Aorta (tissue), 5 donors: ENCODE results near the gene ZFHX2. TPM values are rescaled to one million over a fixed set of nuclear protein-coding genes. Genes with fewer than 3 reads are reported as not detected.

Source experiments
- ATAC-seq: fragments of 200-7000 bp; cut with Tn5 transposase; one replicate; pipeline ENCODE4 v1.9.1; 2022; ENCODE audit warnings: moderate library complexity; ENCODE audit not compliant: low FRiP score
- DNase-seq, 2 donors: peaks; one replicate each; pipeline ENCODE4 v3.0.0-alpha.2; 2020
- H3K27ac ChIP-seq, 2 donors: one replicate each; pipeline ENCODE4 v1.5.1; 2013; ENCODE audit warnings: low read length in 2 of 2, mild to moderate bottlenecking in 2 of 2, moderate library complexity in 2 of 2, control low read depth in 1 of 2, inconsistent platforms in 1 of 2, low read depth in 1 of 2
- H3K27me3 ChIP-seq, 2 donors: one replicate each; pipeline ENCODE4 v1.6.1; 2013; ENCODE audit warnings: control low read depth in 1 of 2, low read length in 1 of 2, mild to moderate bottlenecking in 1 of 2, moderate library complexity in 1 of 2; ENCODE audit not compliant: insufficient read depth in 2 of 2, control insufficient read depth in 1 of 2
- H3K36me3 ChIP-seq, 2 donors: one replicate each; pipeline ENCODE4 v1.6.1; 2013; ENCODE audit warnings: control low read depth in 1 of 2, low read length in 1 of 2, mild to moderate bottlenecking in 1 of 2; ENCODE audit not compliant: insufficient read depth in 2 of 2, control insufficient read depth in 1 of 2
- H3K4me1 ChIP-seq, 2 donors: one replicate each; pipeline ENCODE4 v1.6.1; 2013; ENCODE audit warnings: low read length in 2 of 2, control low read depth in 1 of 2, mild to moderate bottlenecking in 1 of 2, moderate library complexity in 1 of 2; ENCODE audit not compliant: insufficient read depth in 2 of 2, control insufficient read depth in 1 of 2
- H3K4me3 ChIP-seq, 2 donors: one replicate each; pipeline ENCODE4 v1.5.1; 2013; ENCODE audit warnings: low read length in 2 of 2, control low read depth in 1 of 2, mild to moderate bottlenecking in 1 of 2
- H3K9me3 ChIP-seq: one replicate; pipeline ENCODE4 v1.6.1; 2013; ENCODE audit warnings: mild to moderate bottlenecking, low read length; ENCODE audit not compliant: control insufficient read depth
- WGBS, 2 donors: extraction: QIAGEN DNeasy Blood & Tissue Kit; methylation state at CpG; one replicate each; pipeline ENCODE4 v1.1.7; 2013; 5-methylcytosine and 5-hydroxymethylcytosine counted together
- intact Hi-C, 2 donors: fragments of 100-400 bp; cut with DNase I; formaldehyde crosslinking; loops; one replicate each; pipeline versions ENCODE4 v1.14.2 to v1.15.0; 2022
- polyA plus RNA-seq, 2 donors: library from polyadenylated mRNA; stranded (reverse); fragments of 200-250 nt; gene quantifications; one replicate each; pipeline ENCODE4 v1.2.3, GENCODE V29; 2013
- total RNA-seq, 2 donors: library from RNA; stranded (reverse); fragmentation: NEBNext Ultra II Directional; extraction: Animal tissue kit (Norgen Biotek cat#: 25700); gene quantifications; one replicate each; pipeline ENCODE4 v1.2.1, GENCODE V29; 2021
- donor health status: healthy with polysubstance abuse.
- donor health status: Bipolar disorder and iron deficiency.
- donor health status: DM: no; HTN: no; CAD: no.
- donor health status: DM: no; HTN: no; CAD: no.
- donor health status: DM: yes; HTN: yes; CAD: no.

Gene ZFHX2
- total and polyA plus RNA-seq, 4 donors: 0.13 to 4.0 (median 1.8) TPM

- no peaks in the 10 kb centered on the region for H3K9me3 ChIP-seq
- ATAC-seq (no peak), DNase-seq (no peak)
- no peaks in the 10 kb centered on the region for H3K4me1 ChIP-seq
- no peaks in the 10 kb centered on the region for H3K36me3 ChIP-seq
- H3K27me3 ChIP-seq: no peaks in the 10 kb centered on the region
- intact Hi-C loops: loop anchor here (2.0 to 10.0 kb wide), 2 partner anchors 82 to 234 kb away; partner anchors contain the start of gene PABPN1 (in 1 of the 2)
- H3K4me3 ChIP-seq: no peak overlapping the region
- WGBS, 2 donors: 87 to 95% methylated on average over 10 of the region's 10 CpGs
- no peak overlapping the region for H3K27ac ChIP-seq
These were observed 6.9 kb upstream of the ZFHX2 start for GRCh38 chr14:23558346-23559009.

DNA sequence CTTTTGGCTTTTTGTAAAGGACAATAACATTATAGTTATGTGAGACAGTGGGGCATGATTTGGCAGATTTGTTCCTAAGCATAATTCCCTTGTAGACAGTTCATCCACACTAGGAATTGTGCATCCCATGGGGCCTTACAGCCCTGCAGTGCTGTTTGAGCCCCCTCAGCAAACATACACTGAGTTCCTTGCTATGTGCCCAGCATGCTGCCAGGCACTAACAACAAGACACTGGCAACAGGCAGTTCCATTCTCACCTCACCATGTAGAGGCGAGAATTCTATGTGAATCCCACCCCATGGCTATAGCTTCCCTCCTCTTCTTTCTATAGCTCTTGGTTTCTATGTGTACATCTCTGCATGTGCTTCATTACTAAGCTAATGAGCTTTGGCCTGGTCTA lies 6.4 kb upstream of the ZFHX2 start:
- no peaks in the 10 kb centered on the region for H3K27me3 ChIP-seq
- H3K9me3 ChIP-seq: no peaks in the 10 kb centered on the region
- ATAC-seq (no peak), DNase-seq (no peak)
- intact Hi-C loops: loop anchor here (2.0 to 10.0 kb wide), 3 partner anchors 81 to 233 kb away; partner anchors contain the start of genes NGDN (in 1 of the 2) and PABPN1 (in 1 of the 2)
- no peak overlapping the region for H3K27ac ChIP-seq
- WGBS, 2 donors: 86 to 88% methylated on average over 1 of the region's 1 CpG
- no peaks in the 10 kb centered on the region for H3K36me3 ChIP-seq
- H3K4me3 ChIP-seq: no peak overlapping the region
- H3K4me1 ChIP-seq: no peaks in the 10 kb centered on the region

DNA sequence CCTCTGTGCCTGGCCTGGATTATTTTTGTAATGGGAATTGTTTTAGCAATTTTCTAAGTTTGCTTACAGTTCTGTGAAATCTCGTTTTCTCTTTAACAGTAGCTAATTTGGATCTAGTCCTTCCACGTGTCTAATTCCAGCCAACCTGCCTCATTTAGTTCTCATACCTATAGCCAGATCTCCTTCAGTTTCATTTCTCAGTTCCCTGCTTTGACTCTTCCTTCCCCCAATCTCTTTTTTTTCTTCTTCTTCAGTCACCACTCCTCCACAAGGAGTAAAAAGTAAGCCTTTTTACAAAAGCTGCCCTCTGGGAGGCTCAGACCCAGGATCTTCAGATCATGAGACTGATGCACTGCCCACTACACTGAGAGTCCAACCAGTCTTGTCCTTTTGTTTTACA lies 6.0 kb upstream of the ZFHX2 start:
- Histone ChIP-seq H3K27me3 (no peaks in the 10 kb centered on the region), H3K27ac (no peak overlapping the region), H3K36me3 (no peaks in the 10 kb centered on the region), H3K4me3 (no peak overlapping the region), H3K9me3 (no peaks in the 10 kb centered on the region), H3K4me1 (no peaks in the 10 kb centered on the region)
- DNase-seq (no peak), ATAC-seq (no peak)
- intact Hi-C loops: loop anchor here (2.0 to 10.0 kb wide), 2 partner anchors 89 to 233 kb away; partner anchors contain the start of genes NGDN (in 1 of the 2) and PABPN1 (in 1 of the 2)
- 48 to 54% methylated on average over 2 of the region's 2 CpGs for WGBS, 2 donors

GRCh38 chr14:23556700-23557440 lies 5.3 kb upstream of the ZFHX2 start:
- peak overlapping the region; percentile 29 to 70 for H3K27ac ChIP-seq
- peak overlapping the region; percentile 46 to 91 for H3K4me3 ChIP-seq
- H3K4me1 ChIP-seq: no peaks in the 10 kb centered on the region
- H3K27me3 ChIP-seq: no peaks in the 10 kb centered on the region
- no peaks in the 10 kb centered on the region for H3K9me3 ChIP-seq
- WGBS, 2 donors: 47 to 48% methylated on average over 17 of the region's 17 CpGs
- H3K36me3 ChIP-seq: no peaks in the 10 kb centered on the region
- DNase-seq (peak in 1 of 2 donors; percentile 73), ATAC-seq (no peak)
- intact Hi-C loops: loop anchor here (2.0 to 10.0 kb wide), 2 partner anchors 88 to 232 kb away; partner anchors contain the start of genes NGDN (in 1 of the 2) and PABPN1 (in 1 of the 2)

DNA sequence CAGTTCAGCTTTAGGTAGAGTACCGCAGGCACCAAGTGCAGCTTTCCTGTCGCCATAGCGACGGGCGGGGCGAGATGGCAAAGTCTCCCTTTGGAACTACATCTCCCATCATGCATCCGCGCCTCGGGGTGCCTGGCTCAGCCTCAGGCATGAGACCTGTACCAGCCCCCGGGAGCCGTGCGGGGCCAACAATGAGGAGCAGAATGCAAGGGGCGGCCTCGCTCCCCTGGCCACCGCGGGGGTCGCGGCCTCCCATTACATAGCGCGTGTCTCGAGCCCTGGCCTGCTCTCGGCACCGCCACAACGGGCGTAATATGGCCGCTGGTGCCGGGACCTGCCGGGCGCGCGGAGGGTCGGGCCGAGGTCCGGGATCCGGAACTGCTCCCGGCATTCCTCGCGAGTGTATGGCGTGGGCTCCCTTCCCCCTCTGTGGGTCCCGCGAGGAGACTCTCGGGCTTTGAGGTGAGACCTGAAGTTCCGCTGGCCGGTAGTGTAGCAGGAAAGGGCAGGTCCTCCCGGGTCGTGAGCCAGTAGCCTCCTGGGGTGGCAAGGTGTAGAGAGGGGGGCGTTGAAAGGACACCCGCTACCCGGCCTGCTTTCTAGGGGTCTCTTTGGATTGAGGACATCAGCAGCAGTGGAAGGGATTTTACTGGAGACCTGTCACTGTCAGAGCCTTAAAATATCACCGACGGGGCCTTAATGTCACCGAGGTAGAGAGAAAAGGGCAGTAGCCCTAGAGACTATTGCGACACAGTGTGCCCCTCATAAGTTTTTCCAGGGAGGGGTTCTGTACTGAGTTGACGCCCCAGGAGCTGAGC lies 4.5 kb upstream of the ZFHX2 start, which contains the start of gene THTPA:
Gene THTPA, plus strand, starts transcription at position 390 of the 818 bp plus-strand sequence. CDS start 487 bp downstream, outside the sequence.
- peak within 1 kb of the TSS; percentile 70 to 76 for H3K27ac ChIP-seq
- ATAC-seq: peak; percentile 96
- no peaks in the 10 kb centered on the region for H3K36me3 ChIP-seq
- H3K4me3 ChIP-seq: peak within 1 kb of the TSS; percentile 46 to 91
- peak; percentile 96 to 98 for DNase-seq
- no peaks in the 10 kb centered on the region for H3K27me3 ChIP-seq
- H3K9me3 ChIP-seq: no peaks in the 10 kb centered on the region
- intact Hi-C loops: loop anchor here (2.0 to 10.0 kb wide), 2 partner anchors 87 to 231 kb away; partner anchors contain the start of genes NGDN (in 1 of the 2) and PABPN1 (in 1 of the 2)
- H3K4me1 ChIP-seq: no peaks in the 10 kb centered on the region
- 0 to 1% methylated on average over 51 to 54 of the region's 54 CpGs for WGBS, 2 donors

GRCh38 chr14:23555533-23555881 lies 3.9 kb upstream of the ZFHX2 start:
- H3K4me1 ChIP-seq: no peaks in the 10 kb centered on the region
- H3K36me3 ChIP-seq: no peaks in the 10 kb centered on the region
- peak overlapping the region in 1 of 2 donors; percentile 70 for H3K27ac ChIP-seq
- H3K9me3 ChIP-seq: no peaks in the 10 kb centered on the region
- DNase-seq: no peak
- no peaks in the 10 kb centered on the region for H3K27me3 ChIP-seq
- WGBS, 2 donors: 0 to 1% methylated on average over 14 of the region's 14 CpGs
- intact Hi-C loops: loop anchor here in 1 of 2 donors (10.0 kb wide), 1 partner anchor 231 kb away; the partner anchor contains the start of gene PABPN1
- ATAC-seq: no peak
- H3K4me3 ChIP-seq: peak overlapping the region; percentile 1 to 91

DNA sequence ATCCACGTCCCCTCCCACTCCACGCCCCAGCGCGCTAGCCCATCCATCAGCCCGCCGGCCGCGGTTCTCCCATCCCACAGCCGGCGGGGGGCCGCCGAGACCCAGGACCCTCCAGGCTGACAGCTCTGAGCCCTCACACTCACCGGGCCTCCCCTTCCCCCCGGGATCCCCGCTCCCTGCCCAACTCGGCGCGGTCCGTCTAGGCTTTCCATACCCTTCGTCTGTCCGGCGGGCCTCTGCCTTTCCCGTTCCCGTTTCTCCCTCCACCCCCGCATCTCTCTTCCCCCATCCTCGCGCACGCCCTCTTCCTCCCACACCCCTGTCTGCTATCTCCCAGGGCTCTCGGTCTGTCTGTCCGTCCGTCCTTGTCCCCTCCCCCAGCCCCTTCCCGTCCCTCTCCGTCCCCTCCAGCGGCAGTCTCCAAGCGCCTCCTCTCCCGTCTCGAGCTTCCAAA lies 726 bp downstream of the ZFHX2 start:
- H3K9me3 ChIP-seq: no peaks in the 10 kb centered on the region
- H3K27ac ChIP-seq: no peak overlapping the region
- 1% methylated on average over 37 of the region's 37 CpGs for WGBS, 2 donors
- H3K4me3 ChIP-seq: peak overlapping the region; percentile 52 to 53
- H3K27me3 ChIP-seq: no peaks in the 10 kb centered on the region
- no peaks in the 10 kb centered on the region for H3K4me1 ChIP-seq
- DNase-seq (no peak), ATAC-seq (peak; percentile 27)
- no peaks in the 10 kb centered on the region for H3K36me3 ChIP-seq
- intact Hi-C loops: loop anchor here in 1 of 2 donors (10.0 kb wide), 1 partner anchor 226 kb away; the partner anchor contains the start of gene PABPN1
